OCI-LY7 (cell line): ENCODE measurements around the gene EGFLAM. TPM values are rescaled to one million over a fixed set of nuclear protein-coding genes. Genes with fewer than 3 reads are reported as not detected.
"Not testable (repeated sequence)": the region's sequence is repeated elsewhere in the genome, so short reads cannot be mapped to it uniquely, and the experiment has no call there.

Experiments
- BruUV-seq: library from RNA; stranded (reverse); fragments of 400-500 nt; replicated peaks from 2 replicates; lab custom pipeline; 2021; lab: Mats Ljungman, UMichigan
- CTCF ChIA-PET: fragments of 300-600 bp; sonication (Branson Sonifier 250); formaldehyde crosslinking; loops from one replicate; lab custom pipeline; 2022; ENCODE audit warnings: antibody characterized with exemption; ENCODE audit not compliant: unreplicated experiment; lab: Charles Lee
- POLR2A ChIA-PET: fragments of 300-600 bp; sonication (Branson Sonifier 250); formaldehyde crosslinking; loops from one replicate; lab custom pipeline; 2022; ENCODE audit warnings: antibody characterized with exemption; lab: Charles Lee
- DNase-seq: peaks from one replicate; pipeline ENCODE4 v3.0.0-alpha.2; 2015; ENCODE audit warnings: low spot score
- H2AFZ ChIP-seq: fragments of 200-600 bp; sonication (generic), shearing (Covaris generic); 2 replicates; pipeline ENCODE4 v1.6.1; 2014; ENCODE audit warnings: mild to moderate bottlenecking, antibody characterized with exemption, low read length, moderate library complexity
- H3K27ac ChIP-seq: fragments of 200-600 bp; sonication (generic); 2 replicates; pipeline ENCODE4 v1.5.1; 2014; ENCODE audit warnings: mixed run types, low read depth, mild to moderate bottlenecking, moderate library complexity, low read length, inconsistent platforms; ENCODE audit not compliant: poor library complexity, severe bottlenecking
- H3K36me3 ChIP-seq: fragments of 200-600 bp; sonication (generic); 2 replicates; pipeline ENCODE4 v1.6.1; 2014; ENCODE audit warnings: mild to moderate bottlenecking, antibody characterized with exemption, low read length, moderate library complexity, mixed read lengths; ENCODE audit not compliant: insufficient read depth
- H3K4me1 ChIP-seq: fragments of 200-600 bp; sonication (generic); 2 replicates; pipeline ENCODE4 v1.5.1; 2014; ENCODE audit warnings: mild to moderate bottlenecking, low read length; ENCODE audit not compliant: insufficient read depth, poor library complexity, severe bottlenecking
- H3K4me2 ChIP-seq: fragments of 200-600 bp; sonication (generic); 2 replicates; pipeline ENCODE4 v1.6.1; 2014; ENCODE audit warnings: mild to moderate bottlenecking, low read length
- H3K4me3 ChIP-seq: fragments of 200-600 bp; sonication (generic); 2 replicates; pipeline ENCODE4 v1.5.1; 2014; ENCODE audit warnings: mild to moderate bottlenecking, low read depth, low read length; ENCODE audit not compliant: poor library complexity, severe bottlenecking
- H3K79me2 ChIP-seq: fragments of 200-600 bp; sonication (generic); 2 replicates; pipeline ENCODE4 v1.6.1; 2016; ENCODE audit warnings: low read depth, mild to moderate bottlenecking, low read length, moderate library complexity, mixed read lengths; ENCODE audit not compliant: insufficient read depth
- H3K9me2 ChIP-seq: fragments of 200-600 bp; sonication (generic); 2 replicates; pipeline ENCODE4 v1.6.1; 2016; ENCODE audit warnings: mild to moderate bottlenecking, low read length, mixed read lengths; ENCODE audit not compliant: insufficient read depth
- H3K9me3 ChIP-seq: fragments of 200-600 bp; sonication (generic); 2 replicates; pipeline ENCODE4 v1.6.1; 2014; ENCODE audit warnings: mild to moderate bottlenecking, mixed run types, low read length, mixed read lengths
- H4K20me1 ChIP-seq: fragments of 200-600 bp; sonication (generic); 2 replicates; pipeline ENCODE4 v1.6.1; 2014; ENCODE audit warnings: mild to moderate bottlenecking, antibody characterized with exemption, low read length, moderate library complexity, mixed read lengths; ENCODE audit not compliant: insufficient read depth
- CTCF ChIP-seq: fragments of 200-600 bp; sonication (generic); conservative IDR thresholded peaks from 2 replicates; pipeline ENCODE4 v1.5.1; 2014; ENCODE audit warnings: mild to moderate bottlenecking, antibody characterized with exemption, low read length, moderate library complexity, mixed read lengths
- EZH2phosphoT487 ChIP-seq: fragments of 200-600 bp; sonication (generic); IDR thresholded peaks from 2 replicates; pipeline ENCODE4 v1.6.1; 2018; ENCODE audit warnings: low read depth, borderline replicate concordance, mild to moderate bottlenecking, mixed run types, antibody characterized with exemption, low read length, moderate library complexity, mixed read lengths
- intact Hi-C: fragments of 100-400 bp; cut with micrococcal nuclease; formaldehyde crosslinking; loops from one replicate; pipeline ENCODE4 v1.10.0; 2022; ENCODE audit not compliant: unreplicated experiment
- total RNA-seq, 2 experiments: library from RNA; depleted of rRNA in 1 of 2; stranded (reverse); fragments of >200 nt in 1 of 2; shearing (Covaris generic) in 1 of 2; gene quantifications; 2 replicates each; pipeline ENCODE4 v1.2.3, GENCODE V29; 2014 to 2022

Gene EGFLAM
- total RNA-seq, 2 experiments from 2014 or later, result not detected

- Histone ChIP-seq H3K4me2 (no peak overlapping the region), H2AFZ (no peak overlapping the region), H3K9me2 (no peaks in the 10 kb centered on the region), H4K20me1 (no peaks in the 10 kb centered on the region), H3K4me1 (no peaks in the 10 kb centered on the region), H3K27ac (no peak overlapping the region), H3K79me2 (no peaks in the 10 kb centered on the region), H3K9me3 (no peaks in the 10 kb centered on the region), H3K36me3 (no peaks in the 10 kb centered on the region), H3K4me3 (no peak overlapping the region)
- TF ChIP-seq EZH2phosphoT487, result no peak
- no peak for TF ChIP-seq CTCF
- ChIA-PET CTCF (no interaction called here), POLR2A (interaction anchor here (0.7 kb wide), 1 partner anchor 11 kb away, joined by 3 read pairs; no protein-coding TSS in a partner anchor)
- DNase-seq, result no peak
- intact Hi-C loops, result no loop called here
- no TSS peak for BruUV-seq
Measured at GRCh38 chr5:38329132-38329715, 70.9 kb downstream of the EGFLAM start.

GRCh38 chr5:38330207-38330606 is 71.8 kb downstream of the EGFLAM start:
- no peak for TF ChIP-seq CTCF
- no peak for TF ChIP-seq EZH2phosphoT487
- Histone ChIP-seq H3K4me3 (no peak overlapping the region), H3K9me2 (no peaks in the 10 kb centered on the region), H3K27ac (no peak overlapping the region), H4K20me1 (no peaks in the 10 kb centered on the region), H2AFZ (no peak overlapping the region), H3K4me1 (no peaks in the 10 kb centered on the region), H3K9me3 (no peaks in the 10 kb centered on the region), H3K79me2 (no peaks in the 10 kb centered on the region), H3K4me2 (no peak overlapping the region), H3K36me3 (no peaks in the 10 kb centered on the region)
- ChIA-PET CTCF (no interaction called here), POLR2A (no interaction called here)
- intact Hi-C loops, result no loop called here
- no TSS peak for BruUV-seq
- no peak for DNase-seq

- no TSS peak for BruUV-seq
- no peaks in the 10 kb centered on the region for H3K36me3 ChIP-seq
- no peak overlapping the region for H3K27ac ChIP-seq
- no peak overlapping the region for H3K4me2 ChIP-seq
- no peaks in the 10 kb centered on the region for H3K9me3 ChIP-seq
- H3K9me2 ChIP-seq, result no peaks in the 10 kb centered on the region
- no peak for TF ChIP-seq CTCF
- no peak for DNase-seq
- ChIA-PET CTCF (no interaction called here), POLR2A (no interaction called here)
- intact Hi-C loops, result no loop called here
- no peaks in the 10 kb centered on the region for H4K20me1 ChIP-seq
- no peak overlapping the region for H3K4me3 ChIP-seq
- no peak overlapping the region for H2AFZ ChIP-seq
- no peaks in the 10 kb centered on the region for H3K4me1 ChIP-seq
- no peaks in the 10 kb centered on the region for H3K79me2 ChIP-seq
Measured at GRCh38 chr5:38331831-38332230, 73.5 kb downstream of the EGFLAM start.

GRCh38 chr5:38333181-38333580 is 74.8 kb downstream of the EGFLAM start:
- POLR2A ChIA-PET, H3K36me3 ChIP-seq, H3K9me3 ChIP-seq, H2AFZ ChIP-seq, CTCF ChIA-PET, H3K4me2 ChIP-seq, intact Hi-C loops, H4K20me1 ChIP-seq, H3K79me2 ChIP-seq, DNase-seq, H3K9me2 ChIP-seq, H3K4me1 ChIP-seq, H3K27ac ChIP-seq, H3K4me3 ChIP-seq, BruUV-seq: not testable (repeated sequence)
